CD4-positive, alpha-beta T cell treated with Interleukin-12 subunit alpha and Interleukin-12 subunit beta, for 1 hour (primary cell): ENCODE measurements around the gene CCDC14.
"Not testable (repeated sequence)": the region's sequence is repeated elsewhere in the genome, so short reads cannot be mapped to it uniquely, and the experiment has no call there.

Source experiments
- DNase-seq: peaks from one replicate; pipeline ENCODE4 v3.0.0-alpha.2; 2020

Gene CCDC14

GRCh38 chr3:123966799-123967198, 5.8 kb upstream of the CCDC14 start:
- DNase-seq = not testable (repeated sequence)

- not testable (repeated sequence) for DNase-seq
These were observed 3.8 kb upstream of the CCDC14 start for GRCh38 chr3:123964793-123965192.

- no peak for DNase-seq
These were observed 453 bp upstream of the CCDC14 start for GRCh38 chr3:123961508-123961856.

- no peak for DNase-seq
These were observed 7.3 kb downstream of the CCDC14 start for GRCh38 chr3:123953735-123954134.

GRCh38 chr3:123952844-123953520, 8.0 kb downstream of the CCDC14 start:
- DNase-seq = no peak

- no peak for DNase-seq
These were observed 9.2 kb downstream of the CCDC14 start for GRCh38 chr3:123951522-123952447.

- no peak for DNase-seq
These were observed 11.4 kb downstream of the CCDC14 start for GRCh38 chr3:123949641-123950040.

GRCh38 chr3:123948449-123948848, 12.6 kb downstream of the CCDC14 start:
- DNase-seq = no peak

- no peak for DNase-seq
These were observed 13.5 kb downstream of the CCDC14 start for GRCh38 chr3:123947482-123947881.

GRCh38 chr3:123941542-123941941, 19.5 kb downstream of the CCDC14 start:
- DNase-seq = no peak

- DNase-seq = no peak
These were observed 19.9 kb downstream of the CCDC14 start for GRCh38 chr3:123941121-123941520.

- no peak for DNase-seq
These were observed 21.3 kb downstream of the CCDC14 start for GRCh38 chr3:123939706-123940105.

- no peak for DNase-seq
These were observed 24.6 kb downstream of the CCDC14 start for GRCh38 chr3:123936400-123936799.

- no peak for DNase-seq
These were observed 25.2 kb downstream of the CCDC14 start for GRCh38 chr3:123935830-123936229.

GRCh38 chr3:123934250-123934649, 26.8 kb downstream of the CCDC14 start:
- no peak for DNase-seq

- no peak for DNase-seq
These were observed 30.6 kb downstream of the CCDC14 start for GRCh38 chr3:123930445-123930844.

- no peak for DNase-seq
These were observed 31.7 kb downstream of the CCDC14 start for GRCh38 chr3:123929325-123929724.

- DNase-seq = no peak
These were observed 34.6 kb downstream of the CCDC14 start for GRCh38 chr3:123926396-123926795.

GRCh38 chr3:123920868-123921267, 40.2 kb downstream of the CCDC14 start:
- no peak for DNase-seq

GRCh38 chr3:123920383-123920782, 40.6 kb downstream of the CCDC14 start:
- no peak for DNase-seq

GRCh38 chr3:123919353-123919752, 41.7 kb downstream of the CCDC14 start:
- DNase-seq = no peak

GRCh38 chr3:123914829-123915228, 46.2 kb downstream of the CCDC14 start:
- no peak for DNase-seq

- DNase-seq = no peak
These were observed 51.2 kb downstream of the CCDC14 start for GRCh38 chr3:123909785-123910184.

GRCh38 chr3:123907720-123908119, 53.3 kb downstream of the CCDC14 start:
- no peak for DNase-seq
